Occipital lobe (tissue), 2 donors: ENCODE results near the gene FAM217A. TPM values are rescaled to one million over a fixed set of nuclear protein-coding genes. Genes with fewer than 3 reads are reported as not detected.

Experiments
- DNase-seq: peaks from one replicate; lab custom pipeline; 2025; lab: John Stamatoyannopoulos, UW
- total RNA-seq: library from RNA; depleted of rRNA; stranded (reverse); fragments of >200 nt; gene quantifications from one replicate; pipeline ENCODE4 v1.2.3, GENCODE V29; 2014

FAM217A gene
- total RNA-seq, 1 donor from 2014 or later = not detected

DNA sequence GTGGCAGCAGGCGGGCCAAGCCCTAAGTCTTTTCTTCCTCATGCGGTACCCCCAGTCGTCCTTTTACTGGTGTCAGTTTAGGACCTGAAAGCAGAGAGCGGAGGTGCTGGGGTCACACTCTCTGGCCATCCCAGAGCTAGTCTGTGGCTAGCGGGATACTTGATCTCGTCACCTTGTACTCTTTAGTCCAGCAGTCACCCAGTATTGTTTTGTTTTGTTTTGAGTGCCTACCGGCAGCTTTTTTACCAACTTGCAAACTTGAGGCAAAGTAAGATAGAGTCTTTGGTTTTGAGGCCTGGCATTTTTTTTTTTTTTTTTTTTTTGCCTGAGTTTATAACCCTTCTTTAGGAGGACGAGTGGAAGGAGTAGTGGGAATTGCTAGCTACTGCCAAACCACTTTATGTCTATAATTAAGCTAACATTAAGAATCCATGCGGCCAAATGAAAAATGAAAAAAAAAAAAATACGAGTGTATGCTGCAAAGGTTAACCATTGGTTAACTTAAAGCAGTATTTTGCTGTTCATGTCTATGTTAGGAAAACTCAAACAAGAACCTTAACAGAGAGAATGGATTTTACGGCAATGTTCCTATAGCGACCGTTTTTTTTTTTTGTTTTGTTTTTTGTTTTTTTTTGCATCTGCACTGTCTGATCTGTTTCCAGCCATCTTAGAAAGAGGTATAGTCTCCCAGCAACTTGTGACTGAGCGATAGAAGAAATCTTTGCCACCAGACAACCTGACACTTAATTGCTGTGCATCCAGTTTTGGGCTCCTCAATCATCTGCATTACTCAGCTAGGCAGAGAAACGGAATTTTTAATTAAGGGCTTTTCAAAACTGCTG lies 56.9 kb downstream of the FAM217A start:
- DNase-seq = no peak

DNA sequence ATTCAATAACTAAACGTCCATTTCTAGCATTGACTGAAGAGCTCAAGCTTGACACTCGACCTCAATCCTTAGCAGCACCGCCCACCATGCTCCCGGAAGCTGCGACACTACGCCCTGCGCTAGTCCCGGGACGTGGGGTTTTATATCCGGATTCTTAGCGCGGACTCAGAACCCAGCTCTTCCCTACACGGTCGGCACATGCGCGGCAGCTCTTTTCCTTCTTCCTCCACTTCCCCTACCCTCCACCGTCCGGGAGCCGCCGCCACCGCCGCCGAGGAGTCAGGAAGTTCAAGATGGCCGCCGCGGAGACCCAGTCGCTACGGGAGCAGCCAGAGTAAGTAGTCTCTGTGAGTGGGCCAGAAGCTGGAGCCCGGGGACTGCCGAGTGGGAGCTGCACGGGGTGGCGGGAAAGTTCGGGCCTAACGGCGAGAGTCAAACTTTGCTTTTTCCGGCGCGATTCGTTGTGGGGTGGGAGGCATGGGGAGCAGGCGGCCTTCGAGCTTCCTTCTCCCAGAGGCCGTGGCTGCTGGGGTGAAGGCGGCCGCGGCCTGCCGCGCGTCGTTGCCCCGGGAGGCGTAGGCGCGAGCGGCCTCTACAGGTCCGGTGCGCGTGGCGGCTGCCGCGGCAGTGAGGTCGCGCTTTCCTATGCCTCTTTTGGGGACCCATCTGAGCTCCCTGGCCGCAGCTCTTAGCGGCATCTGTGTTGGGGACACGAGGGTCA lies 57.6 kb downstream of the FAM217A start:
- DNase-seq = peak; percentile 93

DNA sequence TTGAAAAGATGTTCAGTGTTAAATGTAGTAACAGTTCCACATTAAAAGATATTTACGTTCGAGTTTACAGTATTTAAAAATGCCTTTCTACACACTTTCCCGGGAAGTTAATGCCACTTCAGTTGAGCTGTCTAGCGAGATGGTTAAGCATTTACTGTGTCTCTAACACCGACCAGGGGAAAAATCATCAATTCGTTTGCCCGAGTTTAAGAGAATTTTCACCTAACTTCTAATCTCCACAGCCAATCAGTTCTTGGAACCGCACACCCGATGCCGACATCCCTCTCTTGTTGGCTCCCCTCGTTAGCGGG lies 58.2 kb downstream of the FAM217A start:
- DNase-seq = no peak

DNA sequence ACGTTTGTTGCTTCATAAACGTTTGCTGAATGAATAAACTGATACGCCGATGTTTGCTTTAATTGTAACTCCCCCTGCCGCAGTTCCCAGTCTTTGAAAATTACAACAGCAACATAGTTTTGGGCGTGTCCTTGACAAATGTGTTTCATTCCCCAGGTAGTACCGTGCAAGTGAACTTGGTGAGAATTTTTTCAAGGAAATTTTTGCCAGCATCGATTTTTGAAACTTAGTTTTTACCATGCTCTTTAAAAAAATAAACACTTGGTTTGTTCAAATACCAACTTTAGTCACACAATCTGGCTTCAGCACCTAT lies 60.1 kb downstream of the FAM217A start:
- DNase-seq = no peak

Other genes with a start within 250 kb of the FAM217A start
- gene FAM50B, start 229.8 kb downstream of the FAM217A start, total RNA-seq = 20.6 TPM
- gene ECI2, start 56.4 kb upstream of the FAM217A start, total RNA-seq = 25.6 TPM